NCI-H1417 (cell line): ENCODE measurements around the gene KDM6A.
"Not testable (repeated sequence)": the region's sequence is repeated elsewhere in the genome, so short reads cannot be mapped to it uniquely, and the experiment has no call there.

Experiments used
- DNase-seq, 3 experiments: peaks; one replicate each; lab custom pipeline; 2025; lab: John Stamatoyannopoulos, UW

KDM6A gene

DNA sequence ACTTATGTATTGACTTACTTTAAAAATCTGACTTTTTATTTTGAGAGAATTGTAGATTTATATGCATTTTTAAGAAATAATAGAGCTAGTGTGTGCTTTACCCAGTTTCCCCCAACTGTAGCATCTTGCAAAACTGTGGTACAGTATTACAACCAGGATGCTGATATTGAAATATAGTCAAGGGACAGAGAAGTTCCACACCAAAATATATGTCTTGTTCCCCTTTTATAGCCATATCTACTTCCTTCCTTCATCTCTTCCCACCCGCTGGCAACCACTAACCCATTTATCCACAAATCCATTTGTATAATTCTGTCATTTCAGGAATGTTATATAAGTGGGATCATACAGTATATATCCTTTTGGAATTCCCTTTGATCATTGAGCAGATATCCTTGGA is 16.8 kb downstream of the KDM6A start:
- no peak for DNase-seq

- no peak for DNase-seq
These were observed 17.3 kb downstream of the KDM6A start for GRCh38 chrX:44890247-44890646.

- not testable (repeated sequence) for DNase-seq
These were observed 17.7 kb downstream of the KDM6A start for GRCh38 chrX:44890687-44891086.

- DNase-seq, result no peak
These were observed 18.7 kb downstream of the KDM6A start for GRCh38 chrX:44891642-44892041.

DNA sequence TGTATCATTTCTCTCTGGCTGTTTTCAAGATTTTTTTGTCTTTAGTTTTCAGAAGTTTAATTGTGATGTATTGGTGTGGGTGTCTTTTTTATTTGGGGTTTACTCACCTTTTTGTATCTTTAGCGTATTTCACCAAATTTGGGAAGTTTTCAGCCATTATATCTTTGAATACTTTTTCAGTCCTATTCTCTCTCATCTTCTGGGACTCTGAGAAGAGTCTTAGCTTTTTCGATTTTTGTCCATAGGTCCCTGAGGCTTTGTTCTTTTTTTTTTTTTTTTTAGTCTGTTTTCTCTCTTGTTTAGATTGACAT is 23.8 kb downstream of the KDM6A start:
- no peak for DNase-seq

DNA sequence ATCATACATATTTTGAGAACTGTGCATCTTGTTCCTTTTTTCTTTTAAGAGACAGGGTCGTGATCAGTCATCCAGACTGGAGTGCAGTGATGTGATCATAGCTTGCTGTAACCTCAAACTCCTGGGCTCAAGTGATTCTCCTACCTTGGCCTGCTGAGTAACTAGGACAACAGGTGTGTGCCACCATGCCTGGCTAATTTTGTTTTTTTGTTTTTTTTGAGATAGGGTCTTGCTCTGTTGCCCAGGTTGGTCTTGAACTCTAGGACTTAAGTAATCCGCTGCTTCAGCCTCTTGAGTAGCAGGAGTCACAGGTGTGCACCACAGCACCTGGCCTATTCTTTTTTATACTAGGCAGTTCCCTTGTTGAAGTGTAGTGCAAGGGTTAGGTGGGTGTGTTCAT is 24.6 kb downstream of the KDM6A start:
- DNase-seq, result no peak

GRCh38 chrX:44898411-44899221 is 25.6 kb downstream of the KDM6A start:
- DNase-seq, result no peak

DNA sequence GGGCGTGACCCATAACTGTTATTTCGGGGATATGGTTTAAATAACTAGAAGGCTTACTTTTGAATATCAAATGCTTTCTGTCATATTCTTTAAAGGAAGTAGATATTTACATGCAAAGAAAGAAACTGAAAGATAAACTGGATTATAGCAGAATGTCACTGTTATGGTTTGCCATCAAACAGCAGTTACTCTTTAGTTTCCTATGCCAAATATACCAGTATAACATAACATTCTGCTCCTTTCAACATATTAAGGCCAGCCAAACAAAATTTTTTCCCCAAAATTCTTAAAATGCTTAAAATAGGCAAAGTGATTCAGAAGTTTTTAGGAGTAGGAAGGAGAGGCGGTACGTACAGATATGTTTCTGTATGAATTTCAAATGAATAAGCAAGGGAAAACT is 27.0 kb downstream of the KDM6A start:
- no peak for DNase-seq

GRCh38 chrX:44903107-44903506 is 30.1 kb downstream of the KDM6A start:
- no peak for DNase-seq

DNA sequence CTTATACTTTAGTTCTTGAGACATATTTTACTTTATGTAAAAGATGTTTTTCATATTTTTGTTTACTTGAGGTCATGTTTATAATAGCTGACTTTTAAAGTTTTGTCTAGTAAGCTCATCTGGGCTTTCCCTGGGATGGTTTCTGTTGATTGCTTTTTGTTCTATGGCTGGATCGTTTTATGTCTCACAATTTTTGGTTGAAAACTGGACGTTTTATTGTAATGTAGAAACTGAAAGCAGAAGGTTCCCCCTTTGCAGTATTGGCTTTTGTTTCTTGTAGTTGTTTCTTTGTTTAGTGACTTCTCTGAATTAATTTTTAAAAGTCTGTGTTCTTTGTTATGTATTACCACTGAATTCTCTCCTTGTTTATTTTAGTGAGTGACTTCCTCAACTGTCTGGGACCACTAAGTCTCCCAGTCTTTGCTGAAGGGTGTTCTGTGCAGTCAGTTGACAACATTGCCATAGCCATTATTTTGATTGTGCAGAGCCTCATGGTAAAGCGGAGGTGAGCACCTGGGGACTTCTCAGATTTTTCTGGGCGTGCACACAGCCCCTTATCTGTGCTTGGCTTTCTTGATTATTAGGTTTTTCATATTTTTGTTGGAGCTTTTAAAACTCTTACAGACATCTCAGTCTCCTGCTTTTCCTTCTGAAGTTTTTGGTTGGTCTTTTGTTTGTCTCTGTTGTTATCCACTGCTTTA is 31.0 kb downstream of the KDM6A start:
- no peak for DNase-seq

DNA sequence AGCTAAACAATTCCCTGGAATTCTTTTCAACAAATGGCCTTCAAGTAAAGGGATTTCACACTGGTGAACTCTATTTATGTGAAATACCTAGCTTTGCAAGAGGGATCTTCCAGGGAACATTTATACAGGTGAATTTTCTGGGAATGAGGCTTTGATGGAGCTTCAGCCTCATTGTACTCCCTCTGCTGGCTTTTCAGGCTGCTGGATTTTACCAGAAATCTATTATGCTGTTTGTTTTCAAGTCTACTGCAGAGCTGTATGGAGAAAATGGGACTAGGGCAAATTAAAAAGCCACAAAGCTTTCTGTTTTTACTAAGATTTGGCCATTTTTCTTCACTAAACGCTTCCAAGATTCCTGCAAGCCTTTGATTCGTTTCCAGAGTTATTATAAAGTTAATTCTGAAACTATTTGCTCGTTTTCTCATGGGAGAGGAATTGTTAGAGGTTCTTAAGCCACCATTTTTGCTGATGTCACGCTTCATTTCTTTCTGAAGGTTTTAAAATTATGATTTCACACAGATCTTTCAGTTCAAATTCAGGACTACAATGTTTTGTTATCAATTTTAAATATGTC is 31.6 kb downstream of the KDM6A start:
- no peak for DNase-seq

DNA sequence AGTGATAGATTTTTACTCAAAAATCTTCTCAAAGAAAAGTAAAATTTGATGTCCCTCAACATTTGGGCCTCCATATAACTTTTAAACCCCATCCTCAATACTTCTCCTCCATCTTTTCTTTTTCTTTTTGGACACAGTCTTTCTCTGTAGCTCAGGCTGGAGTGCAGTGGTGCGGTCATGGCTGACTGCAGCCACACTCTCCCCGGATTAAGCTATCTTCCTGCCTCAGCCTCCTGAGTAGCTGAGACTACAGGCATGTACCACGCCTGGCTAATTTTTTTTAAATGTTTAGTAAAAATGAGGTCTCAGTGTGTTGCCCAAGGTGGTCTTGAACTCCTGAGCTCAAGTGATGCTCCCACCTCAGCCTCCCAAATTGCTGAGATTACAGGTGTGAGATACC is 33.1 kb downstream of the KDM6A start:
- no peak for DNase-seq

- DNase-seq, result no peak
These were observed 33.6 kb downstream of the KDM6A start for GRCh38 chrX:44906542-44906941.

DNA sequence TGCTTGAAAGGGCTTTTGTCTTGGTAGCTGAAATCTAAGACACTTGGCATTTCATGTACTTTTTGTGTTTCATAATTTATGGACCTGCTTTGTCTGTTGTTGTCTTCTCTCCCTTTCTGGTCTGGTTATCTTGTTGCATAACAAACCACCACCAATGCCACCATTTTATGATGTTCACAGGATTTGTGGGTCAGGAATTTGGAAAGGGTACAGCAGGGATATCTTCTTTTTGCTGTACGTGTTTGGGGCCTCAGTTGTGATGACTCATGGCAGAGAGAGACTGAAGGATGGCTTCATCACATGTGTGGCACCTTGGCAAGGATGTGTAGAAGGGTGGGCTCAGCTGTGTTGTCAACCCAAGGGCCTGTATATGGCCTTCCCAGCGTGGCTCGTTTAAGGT is 35.2 kb downstream of the KDM6A start:
- DNase-seq, result no peak

DNA sequence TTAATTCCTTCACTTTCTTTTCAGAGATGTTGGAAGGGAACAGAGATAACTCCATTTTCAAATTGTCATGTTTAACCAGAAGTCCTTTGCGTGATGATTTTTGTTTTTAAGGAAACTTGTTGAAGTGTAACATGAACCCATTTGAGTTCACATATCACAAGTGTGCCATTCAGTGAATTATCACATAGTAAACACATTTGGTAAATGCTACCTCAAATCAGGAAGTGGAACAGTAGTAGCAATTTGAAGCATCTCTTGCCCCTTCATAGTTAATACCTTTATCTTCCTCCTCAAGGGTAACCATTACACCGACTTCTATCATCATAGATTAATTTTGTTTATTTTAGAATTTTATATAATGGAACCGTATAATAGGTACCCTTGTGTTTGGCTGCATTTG is 35.8 kb downstream of the KDM6A start:
- no peak for DNase-seq

DNA sequence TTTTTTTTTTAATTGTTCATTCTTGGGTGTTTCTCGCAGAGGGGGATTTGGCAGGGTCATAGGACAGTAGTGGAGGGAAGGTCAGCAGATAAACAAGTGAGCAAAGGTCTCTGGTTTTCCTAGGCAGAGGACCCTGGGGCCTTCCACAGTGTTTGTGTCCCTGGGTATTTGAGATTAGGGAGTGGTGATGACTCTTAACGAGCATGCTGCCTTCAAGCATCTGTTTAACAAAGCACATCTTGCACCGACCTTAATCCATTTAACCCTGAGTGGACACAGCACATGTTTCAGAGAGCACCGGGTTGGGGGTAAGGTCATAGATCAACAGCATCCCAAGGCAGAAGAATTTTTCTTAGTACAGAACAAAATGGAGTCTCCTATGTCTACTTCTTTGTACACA is 37.5 kb downstream of the KDM6A start:
- DNase-seq, result not testable (repeated sequence)

- DNase-seq, result not testable (repeated sequence)
These were observed 38.1 kb downstream of the KDM6A start for GRCh38 chrX:44911074-44911600.

DNA sequence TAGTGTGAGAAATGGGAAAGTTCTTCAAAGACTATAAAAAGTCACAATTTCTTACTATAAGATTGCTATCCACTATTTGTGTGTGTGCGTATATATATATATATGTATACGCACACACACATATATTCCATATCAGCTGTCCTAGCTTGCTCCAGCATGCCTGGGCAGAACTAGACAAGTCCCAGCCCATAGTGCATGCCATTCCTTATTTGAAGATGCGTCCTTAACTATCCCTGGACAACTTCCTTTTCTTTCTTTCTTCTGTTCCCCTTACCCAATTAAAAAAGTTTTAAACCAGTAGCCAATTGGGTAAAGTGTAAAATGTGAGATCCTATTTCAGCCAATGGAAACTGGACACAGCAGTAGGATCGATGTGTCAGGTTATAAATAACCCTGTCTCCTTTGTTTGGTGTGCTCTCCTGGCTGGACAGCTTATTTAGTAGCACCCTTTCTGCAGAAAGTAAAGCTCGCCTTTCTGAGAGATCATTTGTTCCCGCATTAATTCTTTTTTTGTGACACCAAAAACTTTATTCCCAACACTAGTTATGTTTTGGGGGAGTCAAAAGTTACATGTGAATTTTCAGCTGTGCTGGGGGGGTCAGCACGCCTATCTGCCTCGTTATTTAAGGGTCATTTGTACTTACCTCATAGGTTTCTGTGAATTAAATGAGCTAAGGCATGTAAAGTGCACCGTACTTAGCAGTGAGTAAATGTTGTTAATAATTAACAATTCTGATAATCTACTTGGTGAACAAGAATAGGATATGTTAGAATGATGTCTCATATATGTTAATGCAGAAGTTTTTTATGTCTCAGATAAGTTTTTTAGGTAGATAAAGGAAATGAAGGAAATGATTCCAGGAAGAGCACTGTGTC is 40.9 kb downstream of the KDM6A start:
- no peak for DNase-seq

DNA sequence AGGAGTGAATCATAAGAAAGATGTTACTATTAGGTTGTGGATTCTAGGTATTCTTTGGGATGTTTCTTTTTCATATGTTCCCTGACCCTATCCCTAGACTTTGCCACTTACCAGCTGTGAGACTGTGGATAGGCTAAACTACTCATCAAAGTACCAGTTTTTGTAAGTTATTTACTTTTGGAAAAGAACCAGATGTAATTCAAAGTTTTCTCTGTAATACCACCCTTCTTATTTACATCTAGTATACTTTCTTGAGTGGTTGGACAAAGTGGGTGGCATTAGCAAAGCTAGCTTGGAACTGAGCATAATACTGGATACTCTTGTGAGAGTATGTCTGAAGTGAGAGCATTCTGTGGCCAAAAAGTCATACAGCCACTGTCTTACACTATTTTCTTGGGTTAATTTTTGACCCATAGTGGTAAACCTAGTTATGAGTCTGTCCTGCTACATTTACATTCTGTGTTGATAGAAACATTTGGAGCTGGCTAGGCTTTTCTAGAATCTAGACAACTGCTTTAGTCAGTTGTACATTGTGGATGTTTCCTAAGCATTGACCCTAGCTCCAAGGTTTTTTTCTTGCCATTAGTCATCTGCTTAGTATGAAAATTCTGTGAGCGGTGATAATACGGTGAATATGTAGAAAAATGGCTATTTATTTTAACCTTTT is 41.7 kb downstream of the KDM6A start:
- DNase-seq, result no peak

DNA sequence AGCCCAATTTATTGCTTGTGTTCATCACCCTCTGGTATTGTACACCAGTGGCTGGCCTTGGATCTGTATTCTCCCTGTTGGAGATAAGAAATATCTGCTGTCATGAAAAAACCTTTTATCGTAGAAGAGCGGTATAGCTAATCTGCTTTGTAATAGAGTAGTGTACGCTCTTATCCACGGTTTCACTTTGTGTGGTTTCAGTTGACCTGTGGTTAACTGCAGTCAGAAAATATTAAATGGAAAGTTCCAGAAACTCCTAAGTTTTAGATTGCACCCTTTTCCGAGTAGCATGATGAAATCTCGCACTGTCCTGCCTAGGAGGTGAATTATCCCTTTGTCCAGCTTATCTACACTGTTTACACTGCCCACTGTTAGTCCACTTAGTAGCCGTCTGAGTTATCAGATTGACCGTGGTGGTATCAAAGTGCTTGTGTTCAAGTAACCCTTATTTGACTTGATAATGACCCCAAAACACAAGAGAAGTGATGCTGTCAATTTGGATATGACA is 42.4 kb downstream of the KDM6A start:
- DNase-seq, result no peak

DNA sequence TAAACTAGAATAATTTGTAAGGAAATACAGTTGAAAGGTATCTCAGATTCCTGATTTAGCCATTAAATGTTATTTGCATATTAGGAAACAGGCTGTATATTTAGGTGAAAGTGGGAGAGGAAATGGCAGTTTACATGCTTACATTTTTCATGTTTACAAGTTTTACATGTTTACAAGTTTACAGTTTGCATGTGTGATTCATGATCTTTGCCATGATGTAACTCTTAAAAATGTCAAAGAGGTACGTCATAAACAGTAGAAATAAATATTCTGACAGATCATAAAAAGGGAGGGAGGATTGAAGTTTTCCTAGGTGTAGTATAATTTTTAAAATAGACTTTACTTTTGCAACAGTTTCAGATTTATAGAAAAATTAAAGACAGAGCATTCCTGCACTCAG is 45.7 kb downstream of the KDM6A start:
- DNase-seq, result no peak
